ENCODE measurements around the gene CNTNAP2. TPM values are rescaled to one million over a fixed set of nuclear protein-coding genes. Genes with fewer than 3 reads are reported as not detected.

Gene CNTNAP2
- total and polyA plus RNA-seq, 2 donors from 2014 or later: 0.06 to 0.13 TPM

- intact Hi-C loops (cut with DNase I): no loop called here
- H3K4me3 ChIP-seq (ENCODE audit: low read length in 3 of 3): no peak overlapping the region
- no peak overlapping the region for H3K27ac ChIP-seq (ENCODE audit: low read depth in 2 of 2, low read length in 2 of 2)
- no peaks in the 10 kb centered on the region for H3K27me3 ChIP-seq (ENCODE audit: control insufficient read depth, insufficient read depth, low read length)
- no peaks in the 10 kb centered on the region for H3K4me1 ChIP-seq (ENCODE audit: control insufficient read depth in 2 of 3, insufficient read depth in 2 of 3, low read depth in 1 of 3, low read length in 3 of 3)
- FAIRE-seq (no peak), DNase-seq (no peak)
- TF ChIP-seq CTCF (IDR thresholded peaks at IDR 0.05; ENCODE audit: borderline replicate concordance, extremely low read depth, insufficient read depth): no peak
- no peaks in the 10 kb centered on the region for H3K9me3 ChIP-seq (ENCODE audit: control insufficient read depth in 2 of 3, insufficient read depth in 1 of 3, low read length in 3 of 3)
- no peak overlapping the region for H3K9ac ChIP-seq (ENCODE audit: low read length in 3 of 3)
- H3K36me3 ChIP-seq (ENCODE audit: control insufficient read depth in 2 of 3, insufficient read depth in 3 of 3, low read length in 3 of 3): no peaks in the 10 kb centered on the region
Measured at GRCh38 chr7:146388928-146389327, 272.3 kb downstream of the CNTNAP2 start.

- DNase-seq (no peak), FAIRE-seq (no peak)
- TF ChIP-seq CTCF (IDR thresholded peaks at IDR 0.05; ENCODE audit: borderline replicate concordance, extremely low read depth, insufficient read depth): no peak
- H3K4me3 ChIP-seq (ENCODE audit: low read length in 3 of 3): no peak overlapping the region
- no peak overlapping the region for H3K9ac ChIP-seq (ENCODE audit: low read length in 3 of 3)
- H3K27ac ChIP-seq (ENCODE audit: low read depth in 2 of 2, low read length in 2 of 2): no peak overlapping the region
- no peaks in the 10 kb centered on the region for H3K9me3 ChIP-seq (ENCODE audit: control insufficient read depth in 2 of 3, insufficient read depth in 1 of 3, low read length in 3 of 3)
- no peaks in the 10 kb centered on the region for H3K4me1 ChIP-seq (ENCODE audit: control insufficient read depth in 2 of 3, insufficient read depth in 2 of 3, low read depth in 1 of 3, low read length in 3 of 3)
- H3K36me3 ChIP-seq (ENCODE audit: control insufficient read depth in 2 of 3, insufficient read depth in 3 of 3, low read length in 3 of 3): no peaks in the 10 kb centered on the region
- no peaks in the 10 kb centered on the region for H3K27me3 ChIP-seq (ENCODE audit: control insufficient read depth, insufficient read depth, low read length)
- intact Hi-C loops (cut with DNase I): no loop called here
Measured at GRCh38 chr7:146393346-146393745, 276.7 kb downstream of the CNTNAP2 start.

- no peak for TF ChIP-seq CTCF (IDR thresholded peaks at IDR 0.05; ENCODE audit: borderline replicate concordance, extremely low read depth, insufficient read depth)
- Histone ChIP-seq H3K4me1 (ENCODE audit: control insufficient read depth in 2 of 3, insufficient read depth in 2 of 3, low read depth in 1 of 3, low read length in 3 of 3) (no peaks in the 10 kb centered on the region), H3K27ac (ENCODE audit: low read depth in 2 of 2, low read length in 2 of 2) (no peak overlapping the region), H3K36me3 (ENCODE audit: control insufficient read depth in 2 of 3, insufficient read depth in 3 of 3, low read length in 3 of 3) (no peaks in the 10 kb centered on the region), H3K4me3 (ENCODE audit: low read length in 3 of 3) (no peak overlapping the region), H3K27me3 (ENCODE audit: control insufficient read depth, insufficient read depth, low read length) (no peaks in the 10 kb centered on the region), H3K9me3 (ENCODE audit: control insufficient read depth in 2 of 3, insufficient read depth in 1 of 3, low read length in 3 of 3) (no peaks in the 10 kb centered on the region), H3K9ac (ENCODE audit: low read length in 3 of 3) (no peak overlapping the region)
- DNase-seq (no peak), FAIRE-seq (no peak)
- intact Hi-C loops (cut with DNase I): no loop called here
Measured at GRCh38 chr7:146397141-146397540, 280.5 kb downstream of the CNTNAP2 start.

GRCh38 chr7:146401939-146402338 lies 285.3 kb downstream of the CNTNAP2 start:
- H3K27me3 ChIP-seq (ENCODE audit: control insufficient read depth, insufficient read depth, low read length): no peaks in the 10 kb centered on the region
- intact Hi-C loops (cut with DNase I): no loop called here
- no peak for TF ChIP-seq CTCF (IDR thresholded peaks at IDR 0.05; ENCODE audit: borderline replicate concordance, extremely low read depth, insufficient read depth)
- H3K9me3 ChIP-seq (ENCODE audit: control insufficient read depth in 2 of 3, insufficient read depth in 1 of 3, low read length in 3 of 3): no peaks in the 10 kb centered on the region
- no peak for FAIRE-seq
- no peak overlapping the region for H3K27ac ChIP-seq (ENCODE audit: low read depth in 2 of 2, low read length in 2 of 2)
- no peak overlapping the region for H3K4me3 ChIP-seq (ENCODE audit: low read length in 3 of 3)
- no peaks in the 10 kb centered on the region for H3K36me3 ChIP-seq (ENCODE audit: control insufficient read depth in 2 of 3, insufficient read depth in 3 of 3, low read length in 3 of 3)
- no peak for DNase-seq
- H3K9ac ChIP-seq (ENCODE audit: low read length in 3 of 3): no peak overlapping the region
- H3K4me1 ChIP-seq (ENCODE audit: control insufficient read depth in 2 of 3, insufficient read depth in 2 of 3, low read depth in 1 of 3, low read length in 3 of 3): no peaks in the 10 kb centered on the region
